GM21619 (cell line): ENCODE measurements around the gene RGS5.

Source experiments
- ATAC-seq: cut with Tn5 transposase; IDR thresholded peaks from one replicate; pipeline ENCODE4 v1.9.1; 2021; ENCODE audit not compliant: unreplicated experiment

Gene RGS5

GRCh38 chr1:163148911-163149310, 53.8 kb downstream of the RGS5 start:
- no peak for ATAC-seq

- no peak for ATAC-seq
Measured at GRCh38 chr1:163147019-163147418, 55.7 kb downstream of the RGS5 start.

DNA sequence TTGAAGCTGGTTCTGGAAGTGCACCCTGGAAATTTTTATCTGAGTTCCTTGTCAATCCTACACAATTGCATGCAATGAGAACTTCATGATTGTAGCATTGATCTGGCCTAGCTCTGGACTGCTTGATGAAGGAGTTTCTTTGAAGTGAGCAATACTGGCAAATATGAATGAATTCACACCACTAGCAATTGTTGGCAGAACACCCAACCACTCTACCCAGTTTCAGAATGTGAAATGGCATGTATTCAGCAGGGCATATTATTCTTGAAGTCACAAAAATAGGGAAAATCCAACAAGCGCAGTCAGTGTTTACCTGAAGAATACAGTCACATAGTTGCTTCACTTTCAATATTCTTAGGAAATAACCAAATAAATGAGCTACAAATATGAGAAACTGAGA, 57.3 kb downstream of the RGS5 start:
- no peak for ATAC-seq

- no peak for ATAC-seq
Measured at GRCh38 chr1:163144418-163144817, 58.3 kb downstream of the RGS5 start.

GRCh38 chr1:163142152-163142551, 60.6 kb downstream of the RGS5 start:
- no peak for ATAC-seq

- no peak for ATAC-seq
Measured at GRCh38 chr1:163141556-163141955, 61.2 kb downstream of the RGS5 start.

DNA sequence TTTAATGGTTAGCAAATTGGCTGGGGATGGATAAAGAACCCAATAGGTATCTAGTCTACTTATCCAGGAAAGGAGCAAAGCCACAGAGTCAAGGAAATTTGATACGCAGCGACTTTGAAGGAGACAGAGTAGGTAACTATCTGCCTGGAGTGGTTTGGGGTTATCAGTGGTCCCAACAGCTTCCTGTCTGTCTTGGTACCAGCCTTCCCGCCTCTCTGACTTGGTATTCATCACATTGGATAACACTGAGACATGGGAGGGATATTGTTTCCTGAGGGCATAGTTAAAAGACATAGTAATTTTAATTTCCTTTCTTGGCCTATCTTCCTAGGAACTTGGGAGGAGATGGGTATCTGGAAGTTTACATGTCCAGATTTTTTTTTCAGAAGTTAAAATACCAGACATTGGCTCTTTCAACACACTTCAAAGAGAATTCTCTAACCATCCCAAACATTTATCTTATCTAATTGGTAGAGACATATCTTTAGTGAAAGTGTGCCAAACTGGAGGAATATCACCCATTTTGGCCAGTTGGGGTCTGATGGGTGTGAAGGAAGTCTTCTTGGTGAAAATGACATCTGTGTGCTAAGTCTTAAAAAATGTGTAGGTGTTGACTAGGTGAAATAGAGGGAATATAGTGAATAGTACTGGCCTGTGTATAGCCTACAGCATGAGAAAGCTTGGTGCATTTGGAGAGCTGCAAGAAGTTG, 65.0 kb downstream of the RGS5 start:
- no peak for ATAC-seq

GRCh38 chr1:163131981-163132380, 70.7 kb downstream of the RGS5 start:
- ATAC-seq, result no peak

- no peak for ATAC-seq
Measured at GRCh38 chr1:163130225-163130856, 72.4 kb downstream of the RGS5 start.

DNA sequence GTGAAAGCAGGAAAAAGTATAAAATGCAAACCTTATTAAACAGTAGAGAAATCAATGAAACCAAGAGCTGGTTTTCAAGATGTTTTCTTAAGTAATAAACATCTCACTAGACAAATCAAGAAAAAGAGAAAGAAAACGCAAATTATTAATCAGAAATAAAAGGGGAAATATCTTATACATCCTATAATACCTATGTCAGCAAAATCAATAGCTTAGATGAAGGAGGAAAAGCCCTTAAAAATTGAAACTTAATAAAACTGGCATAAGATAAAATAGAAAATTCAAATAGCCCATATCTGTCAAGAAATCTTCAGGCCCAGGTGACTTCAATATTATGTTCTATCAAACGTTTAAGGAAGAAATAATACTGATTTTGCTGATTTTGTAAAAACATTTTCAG, 74.4 kb downstream of the RGS5 start:
- no peak for ATAC-seq

GRCh38 chr1:163124812-163125211, 77.9 kb downstream of the RGS5 start:
- no peak for ATAC-seq

GRCh38 chr1:163120372-163120771, 82.3 kb downstream of the RGS5 start:
- no peak for ATAC-seq

DNA sequence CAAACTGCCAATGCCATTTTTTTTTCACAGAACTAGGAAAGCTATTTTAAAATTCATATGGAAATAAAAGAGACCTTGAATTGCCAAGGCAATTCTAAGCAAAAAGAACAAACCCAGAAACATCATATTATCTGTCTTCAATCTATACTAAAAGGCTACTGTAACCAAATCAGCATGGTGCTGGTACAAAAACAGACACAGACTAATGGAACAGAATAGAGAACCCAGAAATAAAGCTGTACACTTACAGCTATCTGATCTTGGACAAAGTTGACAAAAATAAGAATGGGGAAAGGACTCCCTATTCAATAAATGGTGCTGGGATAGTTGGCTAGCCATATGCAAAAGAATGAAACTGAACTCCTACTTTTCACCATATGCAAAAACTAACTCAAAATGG, 83.0 kb downstream of the RGS5 start:
- ATAC-seq, result no peak

DNA sequence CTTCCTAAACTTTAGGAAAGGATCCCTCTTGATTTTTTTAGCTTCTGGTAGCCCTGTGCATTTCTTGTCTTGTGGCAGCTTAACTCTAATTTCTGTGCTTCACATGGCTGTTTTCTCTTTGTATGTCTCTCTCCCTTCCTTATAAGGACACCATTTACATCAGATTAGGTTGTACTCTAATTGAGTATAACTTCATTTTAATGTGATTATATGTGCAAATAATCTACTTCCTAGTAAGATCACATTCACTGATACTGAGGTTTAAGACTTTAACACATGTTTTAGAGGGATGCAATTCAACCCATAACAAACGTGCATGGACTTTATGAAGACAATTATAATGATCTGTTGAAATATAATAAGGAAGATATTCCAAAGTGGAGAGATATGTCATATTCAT, 86.8 kb downstream of the RGS5 start:
- ATAC-seq, result no peak

GRCh38 chr1:163107655-163108054, 95.1 kb downstream of the RGS5 start:
- ATAC-seq, result no peak

DNA sequence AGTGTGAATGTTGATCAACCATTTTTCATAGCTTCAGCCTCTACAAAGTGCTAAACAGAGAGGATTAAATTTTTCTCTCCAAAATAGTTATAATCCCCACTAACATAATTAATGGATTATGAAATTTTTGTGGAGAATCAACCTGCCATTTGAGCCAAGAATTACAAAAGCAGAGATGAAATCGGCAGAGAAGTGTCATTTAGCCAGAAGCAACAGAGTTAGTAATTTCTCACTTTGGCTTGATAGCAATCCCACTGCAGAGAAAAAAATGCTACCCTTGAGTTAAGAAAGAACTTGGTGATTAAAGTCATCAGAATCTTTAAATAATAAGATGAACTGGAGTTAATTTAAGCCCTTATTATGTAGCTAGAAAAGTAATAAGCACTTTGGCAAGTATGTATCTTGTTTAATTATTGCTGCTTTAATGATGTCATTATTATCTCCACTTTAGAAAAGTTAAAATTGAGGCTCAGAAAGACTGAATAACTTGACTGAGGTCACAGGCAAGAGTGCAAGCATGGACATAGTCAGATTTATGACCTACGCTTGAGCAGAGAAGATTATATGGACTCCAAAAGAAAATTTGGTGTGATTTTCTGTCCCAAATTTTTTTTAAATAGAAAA, 96.2 kb downstream of the RGS5 start:
- ATAC-seq, result no peak

DNA sequence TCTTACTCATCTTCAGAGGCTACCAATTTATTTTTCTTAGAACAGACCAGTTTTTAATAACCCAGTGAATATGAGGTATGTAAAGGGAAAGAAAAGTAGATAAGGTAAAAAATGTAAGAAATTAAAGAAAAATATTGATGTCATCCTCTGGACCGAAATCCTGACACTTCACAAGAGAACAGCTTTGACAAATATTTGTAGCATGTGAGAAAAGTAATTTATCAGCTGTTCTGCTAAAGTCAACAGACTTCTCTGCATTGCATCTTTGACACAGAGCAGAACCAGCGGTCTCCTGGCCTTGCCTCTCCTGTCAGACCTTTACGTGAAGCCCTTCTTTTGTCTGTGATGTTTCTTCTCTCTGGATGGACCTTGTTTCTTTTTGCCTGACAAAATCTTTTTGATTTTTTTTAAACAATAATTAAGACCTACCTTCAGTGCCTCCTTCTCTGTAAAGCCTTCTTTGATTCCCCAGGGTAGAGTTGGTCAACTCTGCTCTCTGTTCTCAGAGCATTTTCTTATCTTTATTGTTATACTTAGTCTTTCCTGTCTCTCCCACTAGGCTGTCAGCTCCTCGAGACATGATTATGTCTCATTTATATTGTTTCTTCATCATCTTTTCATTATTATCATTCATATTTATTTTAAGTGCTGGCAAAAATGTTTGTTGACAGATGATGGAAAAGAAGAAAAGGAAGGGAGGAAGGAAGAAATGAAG, 98.2 kb downstream of the RGS5 start:
- no peak for ATAC-seq

DNA sequence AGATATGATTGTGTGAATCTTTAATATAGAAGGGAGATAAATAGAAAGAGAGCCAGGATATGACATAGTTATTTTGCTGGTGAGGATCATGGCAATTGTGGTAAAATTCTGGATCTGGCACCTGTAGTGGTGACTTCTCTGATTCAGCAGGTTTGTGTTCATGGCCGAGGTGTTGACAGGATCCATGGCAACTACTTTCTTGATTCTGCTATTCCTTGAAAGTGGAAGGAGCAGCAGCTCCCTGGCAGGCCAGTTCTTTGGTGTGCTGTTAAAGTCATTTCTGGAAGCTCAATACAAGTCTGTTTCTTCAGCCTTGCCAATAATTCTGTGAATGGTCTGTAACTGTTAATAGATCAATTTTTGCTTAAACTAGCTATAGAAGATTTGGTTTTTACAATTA, 100.1 kb downstream of the RGS5 start:
- ATAC-seq, result no peak

DNA sequence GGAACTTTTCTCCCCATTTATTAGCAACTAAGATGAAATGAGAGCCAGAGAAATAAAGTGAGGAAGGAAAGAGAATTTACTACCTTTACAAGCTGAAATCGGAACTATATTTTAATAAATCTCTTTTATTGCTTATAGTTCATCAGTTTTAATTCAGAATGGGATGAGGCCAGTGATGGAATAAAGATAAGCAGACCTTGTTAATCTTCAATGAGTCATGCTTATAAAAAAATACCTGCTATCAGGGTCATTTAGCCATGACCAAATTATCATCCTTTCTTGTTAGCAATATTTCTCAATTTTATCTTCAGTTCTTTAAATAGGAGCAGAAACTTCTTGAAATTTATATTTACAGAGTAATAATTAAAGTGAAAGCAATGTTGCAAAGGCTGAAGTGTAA, 107.5 kb downstream of the RGS5 start:
- no peak for ATAC-seq

DNA sequence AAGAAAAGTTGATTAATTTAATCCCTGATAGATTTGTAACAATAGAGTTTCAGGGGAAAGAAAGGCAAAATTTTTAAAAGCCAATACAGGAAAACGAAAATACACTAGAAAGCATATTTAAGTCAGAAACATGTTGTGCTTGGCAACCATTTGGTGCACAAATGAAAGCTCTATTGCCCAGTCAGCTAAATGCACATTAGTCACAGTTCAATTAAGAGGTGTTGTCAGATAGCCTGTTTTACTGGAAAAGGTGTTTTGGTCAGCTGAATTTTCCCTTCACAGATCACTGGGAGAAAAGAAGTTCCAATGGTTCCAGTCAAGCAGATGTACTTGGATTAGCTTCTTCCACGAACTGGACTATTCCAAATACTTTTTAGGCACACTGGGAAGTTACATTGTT, 108.1 kb downstream of the RGS5 start:
- no peak for ATAC-seq

DNA sequence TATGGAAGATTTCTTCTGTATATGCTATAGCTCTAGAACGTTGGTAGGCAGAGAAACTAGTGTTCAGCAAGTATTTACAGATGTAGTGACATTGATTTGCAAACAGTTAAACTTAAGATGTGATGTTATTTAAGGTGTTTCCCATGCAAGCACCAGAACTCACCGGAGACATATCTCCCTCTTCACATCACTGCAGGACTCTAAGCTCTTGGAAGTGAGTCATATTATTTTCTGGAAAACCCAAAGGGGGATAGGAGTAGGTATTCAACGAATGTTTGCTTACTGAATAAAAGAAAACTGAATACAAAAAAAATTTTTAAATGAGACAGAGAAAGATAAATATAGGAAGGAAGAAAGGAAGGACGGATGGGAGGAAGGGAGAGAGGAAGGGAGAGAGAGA, 108.5 kb downstream of the RGS5 start:
- ATAC-seq, result no peak

DNA sequence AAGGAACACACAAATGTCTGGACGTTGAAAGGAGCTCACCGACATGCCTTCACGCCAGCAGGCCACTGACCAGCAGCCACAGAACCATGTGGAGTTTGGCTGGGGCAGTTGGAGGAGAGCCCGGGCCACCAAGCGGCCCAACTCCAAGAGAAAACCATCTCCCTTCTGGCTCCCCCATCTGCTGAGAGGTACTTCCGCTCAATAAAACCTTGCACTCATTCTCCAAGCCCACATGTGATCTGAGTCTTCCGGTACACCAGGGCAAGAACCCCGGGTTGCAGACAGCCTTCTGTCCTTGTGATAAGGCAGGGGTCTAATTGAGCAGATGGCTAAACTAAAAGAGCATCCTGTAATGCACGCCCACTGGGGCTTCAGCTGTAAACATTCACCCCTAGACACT, 109.1 kb downstream of the RGS5 start:
- no peak for ATAC-seq
